Esophagus squamous epithelium (tissue), 5 donors: Measurements from ENCODE around the gene THAP8. TPM values are rescaled to one million over a fixed set of nuclear protein-coding genes. Genes with fewer than 3 reads are reported as not detected.

ENCODE experiments used
- DNase-seq: peaks from one replicate; lab custom pipeline; 2025; lab: John Stamatoyannopoulos, UW
- H3K27ac ChIP-seq, 4 donors: fragments of 200-600 bp; sonication (generic); one replicate each; pipeline ENCODE4 v1.5.1; 2016 to 2019; ENCODE audit warnings: mild to moderate bottlenecking in 1 of 4
- H3K27me3 ChIP-seq, 4 donors: fragments of 200-600 bp; sonication (generic); 1 replicate in 3 of 4; 2 replicates in 1 of 4; pipeline versions ENCODE4 v1.5.1 to v1.6.0; 2017 to 2021; ENCODE audit warnings: antibody characterized with exemption in 1 of 4
- H3K36me3 ChIP-seq, 3 donors: fragments of 200-600 bp; sonication (generic); one replicate each; pipeline ENCODE4 v1.5.1; 2016 to 2019
- H3K4me1 ChIP-seq, 3 donors: fragments of 200-600 bp; sonication (generic); one replicate each; pipeline ENCODE4 v1.5.1; 2017 to 2019
- H3K4me3 ChIP-seq, 4 donors: fragments of 200-600 bp; sonication (generic); 1 replicate in 3 of 4; 2 replicates in 1 of 4; pipeline ENCODE4 v1.5.1; 2016 to 2019; ENCODE audit warnings: mild to moderate bottlenecking in 2 of 4, moderate library complexity in 1 of 4
- H3K9me3 ChIP-seq, 3 donors: fragments of 200-600 bp; sonication (generic); one replicate each; pipeline ENCODE4 v1.5.1; 2016 to 2019
- CTCF ChIP-seq, 6 experiments: fragments of 450-650 bp in 4 of 6; fragments of 200-600 bp in 2 of 6; sonication (generic) in 2 of 6; IDR thresholded peaks; one replicate each; pipeline ENCODE4 v1.5.1; 2016 to 2019; ENCODE audit warnings: antibody characterized with exemption in 6 of 6, mild to moderate bottlenecking in 4 of 6, moderate library complexity in 4 of 6
- POLR2A ChIP-seq, 4 donors: fragments of 450-650 bp; IDR thresholded peaks; one replicate each; pipeline ENCODE4 v1.6.1; 2017; ENCODE audit warnings: antibody characterized with exemption in 4 of 4, mild to moderate bottlenecking in 4 of 4, moderate library complexity in 3 of 4
- WGBS, 2 donors: methylation state at CpG; one replicate each; pipeline ENCODE4 v1.1.5; 2018; 5-methylcytosine and 5-hydroxymethylcytosine counted together
- intact Hi-C: fragments of 100-400 bp; cut with DNase I; formaldehyde crosslinking; loops from one replicate; pipeline ENCODE4 v1.15.0; 2022
- total RNA-seq, 4 donors: library from RNA; depleted of rRNA; stranded (reverse); fragments of >200 nt; gene quantifications; one replicate each; pipeline ENCODE4 v1.1.0, GENCODE V29; 2016
- donor health status: DM: yes; HTN: yes; CAD: no.

The THAP8 gene
- total RNA-seq, 4 donors from 2014 or later: 2.8 to 4.8 (median 3.6) TPM

- TF ChIP-seq POLR2A (IDR thresholded peaks at IDR 0.05) (no peak), CTCF (IDR thresholded peaks at IDR 0.05) (no peak)
- Histone ChIP-seq H3K27me3 (no peaks in the 10 kb centered on the region), H3K9me3 (no peaks in the 10 kb centered on the region), H3K27ac (no peak overlapping the region), H3K4me3 (no peak overlapping the region), H3K36me3 (peaks cover 0 to 7% (median 0%) of the 10 kb centered on the region in 3 donors), H3K4me1 (peaks cover 0 to 18% (median 11%) of the 10 kb centered on the region in 3 donors)
- DNase-seq: no peak
- intact Hi-C loops: no loop called here
- WGBS, 2 donors: 75 to 78% methylated on average over 1 to 2 of the region's 11 CpGs
Observed at GRCh38 chr19:36067681-36068080, 13.6 kb upstream of the THAP8 start.

GRCh38 chr19:36064826-36065225 is 10.7 kb upstream of the THAP8 start:
- Histone ChIP-seq H3K4me1 (peaks cover 0 to under 1% (median 0%) of the 10 kb centered on the region in 3 donors), H3K27ac (no peak overlapping the region), H3K36me3 (peaks cover 0 to 7% (median 0%) of the 10 kb centered on the region in 3 donors), H3K9me3 (no peaks in the 10 kb centered on the region), H3K27me3 (no peaks in the 10 kb centered on the region), H3K4me3 (no peak overlapping the region)
- intact Hi-C loops: no loop called here
- no peak for DNase-seq
- TF ChIP-seq POLR2A (IDR thresholded peaks at IDR 0.05) (no peak), CTCF (IDR thresholded peaks at IDR 0.05) (no peak)
- WGBS, 2 donors: 93 to 97% methylated on average over 4 to 6 of the region's 8 CpGs

GRCh38 chr19:36061367-36061766 is 7.3 kb upstream of the THAP8 start:
- intact Hi-C loops: no loop called here
- DNase-seq: no peak
- Histone ChIP-seq H3K4me1 (peaks cover 0 to 2% (median 0%) of the 10 kb centered on the region in 3 donors), H3K4me3 (no peak overlapping the region), H3K9me3 (no peaks in the 10 kb centered on the region), H3K27me3 (no peaks in the 10 kb centered on the region), H3K27ac (no peak overlapping the region), H3K36me3 (no peaks in the 10 kb centered on the region)
- 73 to 86% methylated on average over 1 to 2 of the region's 2 CpGs for WGBS, 2 donors
- TF ChIP-seq CTCF (IDR thresholded peaks at IDR 0.05): no peak

- peak in 4 of 6 experiments; percentile 46 to 66 (median 54) for TF ChIP-seq CTCF (IDR thresholded peaks at IDR 0.05)
- no peak for TF ChIP-seq POLR2A (IDR thresholded peaks at IDR 0.05)
- H3K9me3 ChIP-seq: no peaks in the 10 kb centered on the region
- peaks cover 4 to 11% (median 5%) of the 10 kb centered on the region in 3 donors for H3K4me1 ChIP-seq
- no peaks in the 10 kb centered on the region for H3K27me3 ChIP-seq
- H3K36me3 ChIP-seq: no peaks in the 10 kb centered on the region
- no peak overlapping the region for H3K4me3 ChIP-seq
- WGBS, 2 donors: 74 to 81% methylated on average over 4 of the region's 4 CpGs
- intact Hi-C loops: no loop called here
- no peak for DNase-seq
- no peak overlapping the region for H3K27ac ChIP-seq
Observed at GRCh38 chr19:36060430-36060829, 6.3 kb upstream of the THAP8 start.

- WGBS, 2 donors: 79 to 85% methylated on average over 5 of the region's 6 CpGs
- no peaks in the 10 kb centered on the region for H3K27me3 ChIP-seq
- peaks cover 10 to 18% (median 12%) of the 10 kb centered on the region in 3 donors for H3K4me1 ChIP-seq
- DNase-seq: no peak
- no peak overlapping the region for H3K4me3 ChIP-seq
- no peaks in the 10 kb centered on the region for H3K36me3 ChIP-seq
- intact Hi-C loops: loop anchor here (10.0 kb wide), 1 partner anchor 55 kb away; the partner anchor contains the start of genes OVOL3, POLR2I and TBCB
- no peaks in the 10 kb centered on the region for H3K9me3 ChIP-seq
- H3K27ac ChIP-seq: no peak overlapping the region
- no peak for TF ChIP-seq CTCF (IDR thresholded peaks at IDR 0.05)
- no peak for TF ChIP-seq POLR2A (IDR thresholded peaks at IDR 0.05)
Observed at GRCh38 chr19:36059180-36059910, 5.3 kb upstream of the THAP8 start.
